PC-9 (cell line): ENCODE results near the gene SLC38A10. TPM values are rescaled to one million over a fixed set of nuclear protein-coding genes. Genes with fewer than 3 reads are reported as not detected.

Source experiments
- BruUV-seq: library from RNA; stranded (reverse); fragments of 400-500 nt; replicated peaks from 2 replicates; lab custom pipeline; 2021; lab: Mats Ljungman, UMichigan
- CTCF ChIA-PET: fragments of 300-600 bp; sonication (Branson Sonifier 250); formaldehyde crosslinking; loops from one replicate; lab custom pipeline; 2022; ENCODE audit warnings: antibody characterized with exemption; lab: Charles Lee
- POLR2A ChIA-PET: fragments of 300-600 bp; sonication (Branson Sonifier 250); formaldehyde crosslinking; loops from one replicate; lab custom pipeline; 2022; ENCODE audit warnings: antibody characterized with exemption; ENCODE audit not compliant: unreplicated experiment; lab: Charles Lee
- DNase-seq, 2 experiments: peaks; one replicate each; pipeline versions ENCODE4 v3.0.0 to v3.0.0-alpha.2; 2015 to 2022; ENCODE audit warnings: mixed read lengths in 1 of 2
- H2AFZ ChIP-seq: fragments of 200-600 bp; sonication (generic); 2 replicates; pipeline ENCODE4 v1.8.1; 2017; ENCODE audit warnings: antibody characterized with exemption
- H3F3A ChIP-seq: fragments of 200-600 bp; sonication (generic); 2 replicates; pipeline ENCODE4 v1.8.1; 2017; ENCODE audit warnings: antibody characterized with exemption, mild to moderate bottlenecking, low read depth; ENCODE audit not compliant: insufficient read depth
- H3K27ac ChIP-seq: fragments of 200-600 bp; sonication (generic); 2 replicates; pipeline ENCODE4 v1.6.1; 2016; ENCODE audit warnings: mixed run types
- H3K27me3 ChIP-seq: fragments of 200-600 bp; sonication (generic); 2 replicates; pipeline ENCODE4 v1.6.1; 2016; ENCODE audit warnings: low read depth, mixed run types; ENCODE audit not compliant: insufficient read depth
- H3K36me3 ChIP-seq: fragments of 200-600 bp; sonication (generic); 2 replicates; pipeline ENCODE4 v1.6.1; 2016; ENCODE audit warnings: low read depth, mixed run types
- H3K4me1 ChIP-seq: fragments of 200-600 bp; sonication (generic); replicated peaks from 2 replicates; pipeline ENCODE4 v1.6.1; 2016; ENCODE audit warnings: mixed run types; ENCODE audit not compliant: insufficient read depth
- H3K4me2 ChIP-seq: fragments of 200-600 bp; sonication (generic); 2 replicates; pipeline ENCODE4 v1.6.1; 2017; ENCODE audit warnings: mixed run types
- H3K4me3 ChIP-seq: fragments of 200-600 bp; sonication (generic); 2 replicates; pipeline ENCODE4 v1.6.1; 2016; ENCODE audit warnings: mixed run types
- H3K79me2 ChIP-seq: fragments of 200-600 bp; sonication (generic); 2 replicates; pipeline ENCODE4 v1.6.1; 2017; ENCODE audit warnings: low read depth, mixed run types
- H3K9me2 ChIP-seq: fragments of 200-600 bp; sonication (generic); 2 replicates; pipeline ENCODE4 v1.8.1; 2017; ENCODE audit warnings: mild to moderate bottlenecking; ENCODE audit not compliant: insufficient read depth
- H3K9me3 ChIP-seq: fragments of 200-600 bp; sonication (generic); 2 replicates; pipeline ENCODE4 v1.8.1; 2016; ENCODE audit warnings: low read depth; ENCODE audit not compliant: insufficient read depth
- H4K20me1 ChIP-seq: fragments of 200-600 bp; sonication (generic); 2 replicates; pipeline ENCODE4 v1.8.1; 2017; ENCODE audit not compliant: insufficient read depth
- CTCF ChIP-seq: fragments of 200-600 bp; sonication (generic); conservative IDR thresholded peaks from 2 replicates; pipeline ENCODE4 v1.6.1; 2017; ENCODE audit warnings: mixed run types, antibody characterized with exemption, mild to moderate bottlenecking, moderate library complexity
- EZH2 ChIP-seq: fragments of 200-600 bp; sonication (generic); IDR thresholded peaks from 2 replicates; pipeline ENCODE4 v1.8.0; 2017; ENCODE audit warnings: antibody characterized with exemption, low read depth
- intact Hi-C: fragments of 100-400 bp; cut with micrococcal nuclease; formaldehyde crosslinking; loops from one replicate; pipeline ENCODE4 v1.10.0; 2022; ENCODE audit not compliant: unreplicated experiment
- total RNA-seq: library from RNA; stranded (reverse); gene quantifications from 2 replicates; pipeline ENCODE4 v1.2.3, GENCODE V29; 2021

SLC38A10 gene
- total RNA-seq, 1 experiment from 2014 or later, result 127 TPM

GRCh38 chr17:81270279-81270678 is 24.8 kb downstream of the SLC38A10 start:
- CTCF ChIA-PET, result no interaction called here
- no peaks in the 10 kb centered on the region for H4K20me1 ChIP-seq
- no peak overlapping the region for H3K27ac ChIP-seq

GRCh38 chr17:81267390-81268067 is 27.6 kb downstream of the SLC38A10 start:
- H3K27ac ChIP-seq, result no peak overlapping the region
- ChIA-PET CTCF (no interaction called here), POLR2A (interaction anchor here (0.6 to 0.7 kb wide), 2 partner anchors 64 to 353 kb away, joined by 3 to 5 read pairs; no protein-coding TSS in a partner anchor)
- no TSS peak for BruUV-seq
- DNase-seq, result no peak
- no peaks in the 10 kb centered on the region for H3K4me1 ChIP-seq
- H3K4me3 ChIP-seq, result no peak overlapping the region
- H3K27me3 ChIP-seq, result no peaks in the 10 kb centered on the region
- H2AFZ ChIP-seq, result no peak overlapping the region
- H3K4me2 ChIP-seq, result no peak overlapping the region
- intact Hi-C loops, result no loop called here
- H3K36me3 ChIP-seq, result no peaks in the 10 kb centered on the region
- H3K9me3 ChIP-seq, result no peaks in the 10 kb centered on the region
- no peaks in the 10 kb centered on the region for H3K9me2 ChIP-seq
- no peaks in the 10 kb centered on the region for H4K20me1 ChIP-seq
- no peaks in the 10 kb centered on the region for H3K79me2 ChIP-seq
- H3F3A ChIP-seq, result no peaks in the 10 kb centered on the region
- TF ChIP-seq CTCF (no peak), EZH2 (no peak)

More at GRCh38 chr17:81270279-81270678, 24.8 kb downstream of the SLC38A10 start:
- Histone ChIP-seq H3K4me2 (no peak overlapping the region), H3K4me1 (no peaks in the 10 kb centered on the region), H3K9me2 (no peaks in the 10 kb centered on the region), H3K36me3 (no peaks in the 10 kb centered on the region), H3K4me3 (no peak overlapping the region), H3F3A (no peaks in the 10 kb centered on the region), H2AFZ (no peak overlapping the region), H3K9me3 (no peaks in the 10 kb centered on the region), H3K79me2 (no peaks in the 10 kb centered on the region), H3K27me3 (no peaks in the 10 kb centered on the region)
- intact Hi-C loops, result no loop called here
- POLR2A ChIA-PET, result no interaction called here
- BruUV-seq, result no TSS peak
- DNase-seq, result no peak
- TF ChIP-seq CTCF, result no peak

GRCh38 chr17:81265576-81265975 is 29.5 kb downstream of the SLC38A10 start:
- Histone ChIP-seq H3K36me3 (no peaks in the 10 kb centered on the region), H3K4me2 (no peak overlapping the region), H3K79me2 (no peaks in the 10 kb centered on the region), H2AFZ (no peak overlapping the region), H4K20me1 (no peaks in the 10 kb centered on the region), H3K27me3 (no peaks in the 10 kb centered on the region), H3F3A (no peaks in the 10 kb centered on the region), H3K4me1 (no peaks in the 10 kb centered on the region), H3K9me3 (no peaks in the 10 kb centered on the region), H3K27ac (no peak overlapping the region), H3K4me3 (no peak overlapping the region), H3K9me2 (no peaks in the 10 kb centered on the region)
- BruUV-seq, result no TSS peak
- POLR2A ChIA-PET, result no interaction called here
- TF ChIP-seq EZH2, result no peak
- no peak for TF ChIP-seq CTCF
- CTCF ChIA-PET, result no interaction called here
- intact Hi-C loops, result no loop called here
- DNase-seq, result no peak
